Duodenal mucosa (tissue), 2 donors: ENCODE results near the gene GFOD1.
A peak's percentile ranks its signal among the peaks of the same experiment; 100 is the strongest.

Source experiments
- H3K27ac ChIP-seq: one replicate; pipeline ENCODE4 v1.7.0; 2013; ENCODE audit warnings: low read depth, low read length
- H3K27me3 ChIP-seq, 2 donors: one replicate each; pipeline ENCODE4 v1.7.0; 2013; ENCODE audit warnings: low read length in 2 of 2, control low read depth in 1 of 2; ENCODE audit not compliant: insufficient read depth in 2 of 2, control insufficient read depth in 1 of 2
- H3K36me3 ChIP-seq, 2 donors: one replicate each; pipeline ENCODE4 v1.7.0; 2013; ENCODE audit warnings: low read length in 2 of 2, control low read depth in 1 of 2; ENCODE audit not compliant: insufficient read depth in 2 of 2, control insufficient read depth in 1 of 2
- H3K4me1 ChIP-seq, 2 donors: one replicate each; pipeline ENCODE4 v1.7.0; 2013; ENCODE audit warnings: low read length in 2 of 2, control low read depth in 1 of 2; ENCODE audit not compliant: insufficient read depth in 2 of 2, control insufficient read depth in 1 of 2
- H3K4me3 ChIP-seq, 2 donors: one replicate each; pipeline ENCODE4 v1.7.0; 2013; ENCODE audit warnings: low read length in 2 of 2, low read depth in 1 of 2
- H3K9ac ChIP-seq, 2 donors: one replicate each; pipeline ENCODE4 v1.7.0; 2013; ENCODE audit warnings: low read length in 2 of 2, low read depth in 1 of 2
- H3K9me3 ChIP-seq, 2 donors: one replicate each; pipeline ENCODE4 v1.7.0; 2013; ENCODE audit warnings: low read length in 2 of 2, control low read depth in 1 of 2; ENCODE audit not compliant: control insufficient read depth in 1 of 2

GFOD1 gene

GRCh38 chr6:13348334-13349113 is 138.9 kb downstream of the GFOD1 start:
- Histone ChIP-seq H3K36me3 (no peaks in the 10 kb centered on the region), H3K27ac (no peak overlapping the region), H3K27me3 (no peaks in the 10 kb centered on the region), H3K9ac (no peak overlapping the region), H3K9me3 (no peaks in the 10 kb centered on the region), H3K4me3 (no peak overlapping the region), H3K4me1 (no peaks in the 10 kb centered on the region)

- no peaks in the 10 kb centered on the region for H3K36me3 ChIP-seq
- no peak overlapping the region for H3K4me3 ChIP-seq
- no peak overlapping the region for H3K9ac ChIP-seq
- H3K9me3 ChIP-seq = no peaks in the 10 kb centered on the region
- no peaks in the 10 kb centered on the region for H3K27me3 ChIP-seq
- H3K27ac ChIP-seq = no peak overlapping the region
- no peaks in the 10 kb centered on the region for H3K4me1 ChIP-seq
These were observed 141.2 kb downstream of the GFOD1 start for GRCh38 chr6:13346245-13346644.

- H3K4me1 ChIP-seq = no peaks in the 10 kb centered on the region
- no peaks in the 10 kb centered on the region for H3K27me3 ChIP-seq
- no peaks in the 10 kb centered on the region for H3K9me3 ChIP-seq
- no peak overlapping the region for H3K4me3 ChIP-seq
- no peaks in the 10 kb centered on the region for H3K36me3 ChIP-seq
- no peak overlapping the region for H3K9ac ChIP-seq
- no peak overlapping the region for H3K27ac ChIP-seq
These were observed 144.9 kb downstream of the GFOD1 start for GRCh38 chr6:13342414-13343019.

- Histone ChIP-seq H3K9ac (no peak overlapping the region), H3K36me3 (no peaks in the 10 kb centered on the region), H3K4me1 (no peaks in the 10 kb centered on the region), H3K27ac (no peak overlapping the region), H3K9me3 (no peaks in the 10 kb centered on the region), H3K27me3 (no peaks in the 10 kb centered on the region), H3K4me3 (no peak overlapping the region)
These were observed 147.4 kb downstream of the GFOD1 start for GRCh38 chr6:13339863-13340630.

- no peak overlapping the region for H3K4me3 ChIP-seq
- H3K27ac ChIP-seq = no peak overlapping the region
These were observed 149.4 kb downstream of the GFOD1 start for GRCh38 chr6:13338038-13338437.

GRCh38 chr6:13336553-13336952 is 150.8 kb downstream of the GFOD1 start:
- Histone ChIP-seq H3K4me3 (no peak overlapping the region), H3K4me1 (no peaks in the 10 kb centered on the region), H3K27me3 (no peaks in the 10 kb centered on the region), H3K27ac (no peak overlapping the region), H3K9ac (no peak overlapping the region), H3K9me3 (no peaks in the 10 kb centered on the region), H3K36me3 (no peaks in the 10 kb centered on the region)

More at GRCh38 chr6:13338038-13338437, 149.4 kb downstream of the GFOD1 start:
- Histone ChIP-seq H3K9ac (no peak overlapping the region), H3K36me3 (no peaks in the 10 kb centered on the region), H3K27me3 (no peaks in the 10 kb centered on the region), H3K9me3 (no peaks in the 10 kb centered on the region), H3K4me1 (no peaks in the 10 kb centered on the region)

- Histone ChIP-seq H3K4me3 (no peak overlapping the region), H3K36me3 (no peaks in the 10 kb centered on the region), H3K27ac (no peak overlapping the region), H3K9me3 (no peaks in the 10 kb centered on the region), H3K4me1 (no peaks in the 10 kb centered on the region), H3K27me3 (no peaks in the 10 kb centered on the region), H3K9ac (no peak overlapping the region)
These were observed 152.4 kb downstream of the GFOD1 start for GRCh38 chr6:13334953-13335352.

GRCh38 chr6:13332349-13332706 is 155.1 kb downstream of the GFOD1 start:
- Histone ChIP-seq H3K27ac (no peak overlapping the region), H3K36me3 (no peaks in the 10 kb centered on the region), H3K4me1 (peaks cover 9 to 11% of the 10 kb centered on the region in 2 donors), H3K9me3 (no peaks in the 10 kb centered on the region), H3K9ac (no peak overlapping the region), H3K4me3 (no peak overlapping the region), H3K27me3 (no peaks in the 10 kb centered on the region)

- Histone ChIP-seq H3K9ac (peak overlapping the region in 1 of 2 donors; percentile 20), H3K4me3 (no peak overlapping the region), H3K27me3 (no peaks in the 10 kb centered on the region), H3K27ac (no peak overlapping the region), H3K4me1 (peaks cover 9 to 17% of the 10 kb centered on the region in 2 donors), H3K9me3 (no peaks in the 10 kb centered on the region), H3K36me3 (no peaks in the 10 kb centered on the region)
These were observed 155.7 kb downstream of the GFOD1 start for GRCh38 chr6:13331516-13332348.
